Body of pancreas (tissue), 4 donors: ENCODE measurements around the gene ZNF768. TPM values are rescaled to one million over a fixed set of nuclear protein-coding genes. Genes with fewer than 3 reads are reported as not detected.

Source experiments
- ATAC-seq: fragments of 150-250 bp; one replicate; pipeline ENCODE4 v1.9.1; 2016
- DNase-seq, 4 donors: peaks; one replicate each; pipeline ENCODE4 v3.0.0-alpha.2; 2019
- H3K27ac ChIP-seq, 4 donors: fragments of 200-600 bp; sonication (generic); 1 replicate in 3 of 4; 2 replicates in 1 of 4; pipeline versions ENCODE4 v1.5.1 to v1.6.1; 2016 to 2019; ENCODE audit warnings: mild to moderate bottlenecking in 1 of 4, mixed read lengths in 1 of 4, moderate library complexity in 1 of 4
- H3K27me3 ChIP-seq, 2 donors: fragments of 200-600 bp; sonication (generic); one replicate each; pipeline ENCODE4 v1.6.0; 2016; ENCODE audit warnings: mild to moderate bottlenecking in 1 of 2
- H3K36me3 ChIP-seq, 2 donors: fragments of 200-600 bp; sonication (generic); replicated peaks in 1 of 2; 2 replicates each; pipeline ENCODE4 v1.5.1; 2016; ENCODE audit warnings: low read depth in 2 of 2; ENCODE audit not compliant: insufficient read depth in 1 of 2
- H3K4me1 ChIP-seq: fragments of 200-600 bp; sonication (generic); one replicate; pipeline ENCODE4 v1.6.0; 2016
- H3K4me3 ChIP-seq, 2 donors: fragments of 200-600 bp; sonication (generic); 1 replicate in 1 of 2; 2 replicates in 1 of 2; pipeline ENCODE4 v1.5.1; 2016 to 2019
- H3K9me3 ChIP-seq, 3 donors: fragments of 200-600 bp; sonication (generic); 1 replicate in 2 of 3; 2 replicates in 1 of 3; pipeline ENCODE4 v1.5.1; 2016
- CTCF ChIP-seq, 7 experiments: fragments of 450-650 bp in 4 of 7; fragments of 200-600 bp in 3 of 7; sonication (generic) in 3 of 7; IDR thresholded peaks; one replicate each; pipeline ENCODE4 v1.5.1; 2016 to 2019; ENCODE audit warnings: antibody characterized with exemption in 7 of 7
- POLR2A ChIP-seq, 3 donors: fragments of 450-650 bp; IDR thresholded peaks; one replicate each; pipeline ENCODE4 v1.6.1; 2016; ENCODE audit warnings: antibody characterized with exemption in 3 of 3, mild to moderate bottlenecking in 2 of 3
- WGBS, 2 donors: methylation state at CpG; one replicate each; pipeline ENCODE4 v1.1.5; 2017; 5-methylcytosine and 5-hydroxymethylcytosine counted together
- intact Hi-C: fragments of 100-400 bp; cut with DNase I; formaldehyde crosslinking; loops from one replicate; pipeline ENCODE4 v1.15.1; 2023
- total RNA-seq, 2 donors: library from RNA; depleted of rRNA; stranded (reverse); fragments of >200 nt; gene quantifications; one replicate each; pipeline ENCODE4 v1.1.0, GENCODE V29; 2016

Gene ZNF768
- total RNA-seq, 2 donors from 2014 or later = 17.8 to 24.1 TPM

GRCh38 chr16:30566531-30566930 lies 40.2 kb upstream of the ZNF768 start:
- no peak overlapping the region for H3K27ac ChIP-seq

GRCh38 chr16:30565984-30566383 lies 39.6 kb upstream of the ZNF768 start:
- ATAC-seq = no peak
- intact Hi-C loops = no loop called here
- Histone ChIP-seq H3K27ac (no peak overlapping the region), H3K4me3 (no peak overlapping the region), H3K36me3 (no peaks in the 10 kb centered on the region), H3K9me3 (no peaks in the 10 kb centered on the region), H3K27me3 (no peaks in the 10 kb centered on the region), H3K4me1 (peaks cover 16% of the 10 kb centered on the region)
- no peak for DNase-seq
- TF ChIP-seq CTCF (IDR thresholded peaks at IDR 0.05) (no peak), POLR2A (IDR thresholded peaks at IDR 0.05) (no peak)
- 47 to 56% methylated on average over 8 of the region's 8 CpGs for WGBS, 2 donors

More at GRCh38 chr16:30566531-30566930, 40.2 kb upstream of the ZNF768 start:
- Histone ChIP-seq H3K4me3 (no peak overlapping the region), H3K9me3 (no peaks in the 10 kb centered on the region), H3K27me3 (no peaks in the 10 kb centered on the region), H3K36me3 (no peaks in the 10 kb centered on the region), H3K4me1 (peaks cover 12% of the 10 kb centered on the region)
- intact Hi-C loops = no loop called here
- DNase-seq = no peak
- WGBS, 2 donors = 84 to 91% methylated on average over 4 of the region's 4 CpGs
- no peak for ATAC-seq
- TF ChIP-seq CTCF (IDR thresholded peaks at IDR 0.05) (no peak), POLR2A (IDR thresholded peaks at IDR 0.05) (no peak)

GRCh38 chr16:30565526-30565925 lies 39.2 kb upstream of the ZNF768 start:
- Histone ChIP-seq H3K9me3 (no peaks in the 10 kb centered on the region), H3K36me3 (no peaks in the 10 kb centered on the region), H3K4me3 (no peak overlapping the region), H3K27ac (no peak overlapping the region), H3K27me3 (no peaks in the 10 kb centered on the region), H3K4me1 (peaks cover 14% of the 10 kb centered on the region)
- 66 to 67% methylated on average over 7 of the region's 7 CpGs for WGBS, 2 donors
- ATAC-seq (no peak), DNase-seq (no peak)
- no peak for TF ChIP-seq POLR2A (IDR thresholded peaks at IDR 0.05)
- no peak for TF ChIP-seq CTCF (IDR thresholded peaks at IDR 0.05)
- intact Hi-C loops = no loop called here

GRCh38 chr16:30562021-30562420 lies 35.7 kb upstream of the ZNF768 start:
- WGBS, 2 donors = 75 to 79% methylated on average over 10 to 14 of the region's 14 CpGs
- intact Hi-C loops = no loop called here
- H3K27me3 ChIP-seq = no peaks in the 10 kb centered on the region
- no peaks in the 10 kb centered on the region for H3K36me3 ChIP-seq
- H3K27ac ChIP-seq = no peak overlapping the region
- H3K4me1 ChIP-seq = peaks cover 16% of the 10 kb centered on the region
- no peaks in the 10 kb centered on the region for H3K9me3 ChIP-seq
- ATAC-seq (no peak), DNase-seq (no peak)
- no peak overlapping the region for H3K4me3 ChIP-seq
- no peak for TF ChIP-seq POLR2A (IDR thresholded peaks at IDR 0.05)
- no peak for TF ChIP-seq CTCF (IDR thresholded peaks at IDR 0.05)

- peak overlapping the region in 1 of 2 donors; percentile 11 for H3K4me3 ChIP-seq
- no peak for ATAC-seq
- no peaks in the 10 kb centered on the region for H3K36me3 ChIP-seq
- intact Hi-C loops = no loop called here
- 17 to 35% methylated on average over 13 to 44 of the region's 46 CpGs for WGBS, 2 donors
- peaks cover 24% of the 10 kb centered on the region for H3K4me1 ChIP-seq
- H3K9me3 ChIP-seq = no peaks in the 10 kb centered on the region
- TF ChIP-seq POLR2A (IDR thresholded peaks at IDR 0.05) (peak in 1 of 3 donors; percentile 18), CTCF (IDR thresholded peaks at IDR 0.05) (no peak)
- DNase-seq = peak in 3 of 4 donors; percentile 20 to 36 (median 30)
- no peaks in the 10 kb centered on the region for H3K27me3 ChIP-seq
- peak overlapping the region in 2 of 4 donors; percentile 56 to 61 for H3K27ac ChIP-seq
These were observed 34.9 kb upstream of the ZNF768 start for GRCh38 chr16:30561089-30561816.
